Measurements from ENCODE around the gene TMEM86B.
"Not testable (repeated sequence)": the region's sequence is repeated elsewhere in the genome, so short reads cannot be mapped to it uniquely, and the experiment has no call there.

The TMEM86B gene

GRCh38 chr19:55212447-55212846 lies 16.1 kb downstream of the TMEM86B start:
- no peak for DNase-seq

- DNase-seq, result peak; percentile 90
These were observed 18.7 kb downstream of the TMEM86B start for GRCh38 chr19:55209693-55210472.

GRCh38 chr19:55208880-55209692 lies 19.5 kb downstream of the TMEM86B start, which contains the start of gene PTPRH:
TSS of gene PTPRH (minus strand) at chr19:55209501. CDS start at chr19:55209433, 68 bp downstream.
- no peak for DNase-seq

- DNase-seq, result peak; percentile 75
These were observed 21.7 kb downstream of the TMEM86B start for GRCh38 chr19:55206664-55207500.

GRCh38 chr19:55202199-55202598 lies 26.4 kb downstream of the TMEM86B start:
- DNase-seq, result not testable (repeated sequence)

- no peak for DNase-seq
These were observed 28.9 kb downstream of the TMEM86B start for GRCh38 chr19:55199620-55200204.

GRCh38 chr19:55198651-55199050 lies 29.9 kb downstream of the TMEM86B start:
- DNase-seq, result no peak

GRCh38 chr19:55197528-55197927 lies 31.0 kb downstream of the TMEM86B start:
- DNase-seq, result no peak

GRCh38 chr19:55196803-55197202 lies 31.8 kb downstream of the TMEM86B start:
- DNase-seq, result no peak

GRCh38 chr19:55193481-55193880 lies 35.1 kb downstream of the TMEM86B start:
- DNase-seq, result no peak

- no peak for DNase-seq
These were observed 39.1 kb downstream of the TMEM86B start for GRCh38 chr19:55189403-55189835.

GRCh38 chr19:55188625-55189024 lies 39.9 kb downstream of the TMEM86B start:
- DNase-seq, result no peak

- no peak for DNase-seq
These were observed 42.5 kb downstream of the TMEM86B start for GRCh38 chr19:55186080-55186479.

GRCh38 chr19:55181740-55182139 lies 46.8 kb downstream of the TMEM86B start:
- DNase-seq, result no peak

GRCh38 chr19:55179606-55180484 lies 48.7 kb downstream of the TMEM86B start, which contains the start of gene SYT5:
TSS of gene SYT5 (minus strand) at chr19:55180289. CDS start at chr19:55179041, 1,248 bp downstream.
- DNase-seq, result no peak

GRCh38 chr19:55178781-55179599 lies 49.6 kb downstream of the TMEM86B start:
- peak; percentile 29 for DNase-seq

All from amniotic stem cell (primary cell).